8988T (cell line): ENCODE measurements around the gene MSI2.
"Not testable (repeated sequence)": the region's sequence is repeated elsewhere in the genome, so short reads cannot be mapped to it uniquely, and the experiment has no call there.

ENCODE experiments used
- DNase-seq: peaks from one replicate; pipeline ENCODE4 v3.0.0; 2011

Gene MSI2

DNA sequence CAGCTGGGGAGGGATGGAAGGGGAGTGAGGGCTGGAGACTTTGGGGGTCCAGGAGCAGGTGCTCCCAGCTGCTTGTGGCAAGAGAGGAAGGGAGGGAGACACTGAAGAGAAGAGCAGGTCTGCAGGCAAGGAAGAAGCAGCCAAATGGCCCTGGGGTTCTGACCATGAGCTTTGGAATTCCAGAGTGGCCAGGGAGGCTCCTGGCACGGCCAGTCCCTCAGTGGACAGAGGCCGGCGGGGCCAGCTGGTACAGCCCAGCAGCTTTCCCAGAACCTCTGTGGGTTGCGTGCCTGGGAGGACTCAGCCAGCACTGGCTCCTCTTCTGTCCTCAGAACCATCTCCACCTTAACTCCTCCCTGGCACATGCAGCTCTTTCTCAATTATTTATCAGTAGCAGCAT, 233.0 kb downstream of the MSI2 start:
- DNase-seq: no peak

DNA sequence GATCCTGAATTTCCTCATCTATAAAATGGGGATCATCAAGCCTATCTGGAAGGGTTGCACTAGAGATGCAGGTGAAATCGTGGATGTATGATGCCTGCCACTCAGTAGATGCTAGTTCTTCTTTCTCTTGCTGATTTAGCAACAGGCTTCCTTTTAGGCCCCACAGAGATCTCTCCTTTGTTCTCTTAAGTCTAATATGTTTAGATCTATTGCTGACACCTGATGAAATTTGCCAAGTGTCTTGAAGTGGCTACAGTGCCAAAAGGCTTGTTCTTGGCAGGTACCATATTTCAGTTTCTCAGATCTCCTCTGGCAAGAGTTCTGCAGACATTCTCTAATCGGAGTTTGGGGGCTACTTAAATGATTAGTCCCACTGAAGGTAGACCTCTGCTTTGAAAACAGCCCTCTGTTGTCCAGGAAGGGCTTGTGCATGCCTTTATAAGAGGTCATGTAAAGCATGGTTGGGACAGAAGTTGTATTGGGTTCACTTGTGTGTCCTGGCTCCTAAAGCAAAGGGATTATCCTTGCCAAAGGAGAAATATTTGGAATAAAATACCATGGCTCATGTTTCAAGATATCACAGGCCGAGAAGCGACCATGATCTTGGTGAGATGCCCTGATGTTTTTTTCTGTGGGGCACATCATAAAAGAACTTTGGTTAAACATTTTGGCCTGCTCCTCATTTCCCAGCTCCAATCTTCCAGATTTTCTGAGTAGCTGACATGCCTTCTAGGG, 234.0 kb downstream of the MSI2 start:
- DNase-seq: no peak

DNA sequence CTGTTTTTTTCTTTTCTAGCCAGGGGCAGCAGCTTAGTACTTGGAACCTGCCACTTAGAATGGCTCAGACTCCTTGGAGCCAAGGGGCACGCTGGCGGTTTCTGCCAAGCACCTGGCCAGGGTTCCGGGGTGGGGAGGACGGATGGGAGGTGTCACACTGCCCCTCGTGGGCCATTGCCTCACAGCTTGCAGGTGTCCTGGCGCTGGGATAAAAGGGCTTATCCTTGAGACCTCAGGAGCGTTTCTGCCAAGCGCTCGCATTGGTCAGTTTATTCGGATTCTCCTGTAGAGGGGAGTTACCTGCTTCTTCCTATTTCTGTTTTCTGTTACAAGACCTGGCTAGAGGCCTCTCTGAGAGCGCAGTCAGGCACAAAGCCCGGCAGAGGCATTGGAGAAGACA, 234.6 kb downstream of the MSI2 start:
- no peak for DNase-seq

DNA sequence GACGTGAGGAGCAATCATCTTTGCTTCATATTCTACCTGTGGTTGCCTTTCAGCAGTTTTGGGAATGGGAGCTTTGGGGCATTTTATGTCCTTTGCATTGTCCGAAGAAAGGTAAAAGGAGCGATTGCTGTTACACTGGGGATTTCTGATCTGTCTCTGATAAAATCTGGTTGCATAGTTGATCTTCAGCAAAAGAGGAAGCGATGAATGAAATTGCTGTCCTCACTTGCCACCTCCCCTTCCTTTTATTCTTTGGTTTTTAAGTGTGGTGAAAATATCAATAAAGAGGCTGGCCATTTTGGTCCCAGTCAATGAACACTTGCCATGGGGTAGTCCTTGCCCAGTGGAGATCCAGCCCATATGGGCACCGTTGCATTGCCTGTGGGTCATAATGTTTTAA, 236.8 kb downstream of the MSI2 start:
- no peak for DNase-seq

DNA sequence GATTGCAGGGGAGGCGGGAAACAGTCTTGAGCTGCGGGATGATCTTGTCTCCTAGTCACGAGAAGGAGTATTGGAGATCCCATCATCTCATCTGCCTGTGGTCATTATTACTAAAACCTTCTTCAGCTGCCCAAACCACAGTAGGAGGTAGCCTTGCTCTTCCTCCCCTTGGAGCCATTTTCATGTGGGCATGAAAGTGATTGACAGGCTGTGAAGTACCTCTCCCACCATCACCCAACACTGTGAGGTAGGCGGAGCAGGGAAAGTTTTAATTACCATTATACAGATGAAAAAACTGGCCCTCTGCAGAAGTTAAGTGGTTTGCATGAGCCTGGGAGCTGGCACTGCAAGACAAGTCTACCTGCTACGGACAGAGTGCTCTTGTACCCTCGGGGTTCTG, 237.3 kb downstream of the MSI2 start:
- DNase-seq: no peak

DNA sequence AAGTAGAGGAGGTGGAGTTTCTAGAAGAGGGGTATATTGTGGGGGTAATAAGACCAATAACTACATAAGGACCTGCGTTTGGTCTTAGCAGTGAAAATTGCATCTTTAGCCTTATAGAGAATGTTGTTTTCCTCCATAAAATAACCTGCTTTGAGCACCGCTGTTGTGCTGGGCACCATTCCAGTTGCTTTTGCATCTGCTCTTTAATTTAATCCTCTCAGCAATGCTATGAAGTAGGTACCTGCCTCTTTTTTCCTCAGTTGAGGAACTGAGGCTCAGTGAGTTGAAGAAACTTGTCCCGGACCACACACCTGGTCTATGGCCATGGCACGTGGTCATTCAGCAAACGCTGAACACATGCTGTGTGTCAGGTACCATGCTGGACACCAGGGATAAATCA, 238.1 kb downstream of the MSI2 start:
- no peak for DNase-seq

DNA sequence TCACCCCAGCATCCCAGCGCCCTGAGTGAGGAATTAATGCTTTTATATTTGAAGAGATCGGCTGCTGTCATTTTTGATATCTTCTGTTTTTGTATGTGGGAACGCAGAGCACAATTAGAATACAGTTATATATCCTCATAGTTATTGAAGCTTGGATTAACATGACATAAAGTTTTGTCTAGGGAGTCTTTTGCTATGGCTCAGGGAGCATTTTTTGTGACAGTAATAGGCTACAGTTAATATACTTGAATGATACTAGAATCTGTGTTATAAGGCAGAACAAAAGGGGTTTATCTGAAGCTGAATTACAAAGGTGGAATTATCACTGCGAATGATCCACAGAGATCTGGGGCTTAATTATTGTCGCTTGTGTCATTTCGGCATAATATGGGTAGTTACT, 239.4 kb downstream of the MSI2 start:
- DNase-seq: no peak

DNA sequence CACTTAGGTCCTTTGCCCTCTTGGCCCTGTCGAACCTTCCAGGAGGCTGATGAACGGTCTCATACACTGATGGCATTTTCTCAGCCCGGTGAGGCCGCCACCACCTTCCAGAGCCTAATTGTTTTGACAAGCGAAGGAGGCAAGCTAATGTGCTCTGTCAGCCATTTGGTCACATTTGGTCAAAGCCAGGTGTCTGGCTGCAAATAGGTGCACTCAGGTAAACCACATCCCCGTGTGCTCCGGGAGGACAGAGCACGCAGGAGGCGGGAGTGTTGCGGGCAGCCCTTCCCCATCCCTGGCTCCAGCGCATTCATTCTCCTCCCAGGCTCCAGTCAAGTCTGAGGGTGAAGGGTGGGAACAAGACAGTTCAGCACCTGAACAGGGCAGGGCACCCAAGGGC, 240.1 kb downstream of the MSI2 start:
- no peak for DNase-seq

DNA sequence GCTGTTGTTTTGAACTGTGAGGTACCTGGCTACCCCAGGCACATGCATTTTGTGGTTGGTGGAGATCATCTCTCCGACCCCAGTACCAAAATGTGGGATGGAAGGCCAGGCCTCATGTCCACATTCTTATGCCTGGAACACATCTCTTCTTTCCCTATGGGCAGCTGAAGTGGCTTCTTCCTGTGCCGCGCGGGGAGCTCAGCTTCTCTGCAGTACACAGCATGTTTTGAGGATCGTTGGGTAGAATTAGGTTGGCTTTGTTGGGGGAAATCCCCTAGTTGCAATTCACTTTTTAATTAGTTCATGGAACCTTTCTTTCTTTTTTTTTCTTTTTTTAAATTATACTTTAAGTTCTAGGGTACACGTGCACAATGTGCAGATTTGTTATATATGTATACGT, 242.1 kb downstream of the MSI2 start:
- no peak for DNase-seq

DNA sequence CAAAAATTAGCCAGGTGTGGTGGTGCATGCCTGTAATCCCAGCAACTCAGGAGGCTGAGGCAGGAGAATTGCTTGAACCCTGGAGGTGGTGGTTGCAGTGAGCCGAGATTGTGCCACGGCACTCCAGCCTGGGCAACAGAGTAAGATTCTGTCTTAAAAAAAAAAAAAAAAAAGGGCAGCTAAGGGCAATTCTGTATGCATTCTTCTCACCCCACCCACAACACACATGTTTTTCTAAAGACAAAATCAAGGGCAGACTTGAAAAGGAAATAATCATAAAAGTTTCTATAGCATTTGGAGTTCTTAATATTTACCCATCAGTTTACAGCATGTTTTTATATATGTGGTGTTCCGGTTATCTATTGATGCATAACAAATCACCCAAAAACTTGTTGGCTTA, 242.9 kb downstream of the MSI2 start:
- not testable (repeated sequence) for DNase-seq

DNA sequence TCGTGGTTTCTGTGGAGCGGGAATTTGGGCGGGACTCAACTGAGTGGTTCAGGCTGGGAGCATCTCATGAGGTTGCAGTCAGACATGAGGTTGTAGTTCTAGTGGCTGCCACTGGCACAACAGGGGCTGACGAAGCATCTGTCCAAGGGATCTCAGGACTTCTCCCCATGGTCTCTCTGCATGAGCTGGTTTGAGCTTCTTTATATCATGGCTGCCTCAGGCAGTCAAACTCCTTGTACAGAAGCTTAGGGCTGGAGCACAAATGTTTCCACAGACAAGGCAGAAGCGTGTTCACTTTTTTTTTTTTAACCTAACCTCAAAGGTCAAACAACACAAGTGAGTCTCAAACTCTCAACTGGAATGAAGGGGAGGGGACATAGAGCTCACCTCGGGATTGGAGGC, 243.3 kb downstream of the MSI2 start:
- no peak for DNase-seq

DNA sequence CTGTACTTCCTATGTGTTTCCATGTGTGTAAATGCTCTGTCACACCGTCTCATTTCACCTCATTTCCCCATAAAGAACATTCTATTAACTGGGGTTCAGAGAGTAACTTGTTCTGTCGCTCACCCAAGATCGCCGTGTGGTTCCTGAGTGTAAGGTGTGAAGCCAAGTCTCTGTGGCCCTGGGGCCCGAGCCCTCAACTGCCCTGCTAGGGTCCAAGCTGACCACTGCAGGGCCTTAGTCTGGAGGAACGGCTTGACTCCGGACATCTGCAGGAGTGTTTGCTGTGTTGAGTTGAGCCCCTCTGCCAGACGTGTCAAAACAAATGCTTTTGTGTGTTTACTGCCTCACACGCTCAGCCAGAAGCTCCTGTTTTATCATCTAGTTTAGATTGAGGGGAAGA, 244.7 kb downstream of the MSI2 start:
- DNase-seq: no peak

DNA sequence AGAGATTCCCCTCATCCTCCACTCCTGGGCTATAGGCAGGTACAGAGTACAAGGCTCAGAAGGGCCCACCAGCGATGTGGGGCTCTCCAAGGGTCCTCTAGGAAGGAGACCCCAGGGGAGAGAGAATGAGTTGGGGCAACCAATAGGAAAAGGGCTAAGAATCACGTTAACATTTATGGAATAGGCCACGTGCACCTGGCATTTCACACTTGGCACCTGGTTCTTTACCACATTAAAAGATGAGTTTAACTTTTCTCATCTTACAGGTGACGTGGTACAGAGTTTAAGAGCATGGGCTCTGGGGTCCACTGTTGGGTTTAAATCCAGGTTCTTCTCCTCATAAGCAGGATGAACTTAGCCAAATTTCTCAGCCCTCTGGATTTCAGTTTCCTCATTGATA, 245.7 kb downstream of the MSI2 start:
- DNase-seq: no peak

DNA sequence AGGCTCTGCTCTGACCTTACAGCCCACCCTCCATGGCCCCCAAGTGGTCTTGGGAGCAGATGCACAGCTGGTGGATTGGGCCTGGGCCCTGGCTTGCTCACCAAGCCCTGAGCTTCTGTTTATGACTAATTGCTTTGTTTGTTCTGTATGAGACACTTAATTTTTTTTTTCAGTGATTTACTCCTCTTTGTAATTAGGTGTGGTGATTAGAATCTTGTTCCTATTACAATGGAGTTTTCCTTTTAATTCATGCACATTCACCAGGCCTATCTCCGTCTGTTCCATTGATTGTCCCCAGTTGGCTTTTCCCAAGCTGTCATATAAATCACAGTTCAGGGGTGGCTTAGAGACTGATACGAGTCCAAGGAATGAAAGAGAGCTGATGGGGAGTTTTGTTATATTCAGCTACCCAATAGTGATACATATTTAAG, 246.5 kb downstream of the MSI2 start:
- DNase-seq: no peak

DNA sequence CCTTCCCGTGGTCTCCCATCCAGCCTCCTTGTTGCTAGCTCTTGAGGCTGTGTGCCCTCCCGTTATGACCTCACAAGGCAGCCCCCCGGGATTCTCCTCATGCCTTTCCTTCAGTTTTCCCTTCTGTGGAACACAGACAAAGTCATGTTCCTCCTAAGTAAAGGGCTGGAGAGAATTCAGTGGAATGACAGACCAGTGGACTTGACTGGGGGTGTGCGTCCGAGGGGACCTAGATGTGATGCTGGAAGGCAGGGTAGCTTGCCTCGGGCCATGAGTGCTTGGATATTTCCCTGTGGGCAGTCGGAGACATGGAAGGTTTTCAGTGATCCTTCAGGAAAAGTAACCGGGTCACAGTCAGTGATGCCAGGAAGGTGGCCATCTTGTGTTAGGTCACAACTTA, 247.9 kb downstream of the MSI2 start:
- no peak for DNase-seq

DNA sequence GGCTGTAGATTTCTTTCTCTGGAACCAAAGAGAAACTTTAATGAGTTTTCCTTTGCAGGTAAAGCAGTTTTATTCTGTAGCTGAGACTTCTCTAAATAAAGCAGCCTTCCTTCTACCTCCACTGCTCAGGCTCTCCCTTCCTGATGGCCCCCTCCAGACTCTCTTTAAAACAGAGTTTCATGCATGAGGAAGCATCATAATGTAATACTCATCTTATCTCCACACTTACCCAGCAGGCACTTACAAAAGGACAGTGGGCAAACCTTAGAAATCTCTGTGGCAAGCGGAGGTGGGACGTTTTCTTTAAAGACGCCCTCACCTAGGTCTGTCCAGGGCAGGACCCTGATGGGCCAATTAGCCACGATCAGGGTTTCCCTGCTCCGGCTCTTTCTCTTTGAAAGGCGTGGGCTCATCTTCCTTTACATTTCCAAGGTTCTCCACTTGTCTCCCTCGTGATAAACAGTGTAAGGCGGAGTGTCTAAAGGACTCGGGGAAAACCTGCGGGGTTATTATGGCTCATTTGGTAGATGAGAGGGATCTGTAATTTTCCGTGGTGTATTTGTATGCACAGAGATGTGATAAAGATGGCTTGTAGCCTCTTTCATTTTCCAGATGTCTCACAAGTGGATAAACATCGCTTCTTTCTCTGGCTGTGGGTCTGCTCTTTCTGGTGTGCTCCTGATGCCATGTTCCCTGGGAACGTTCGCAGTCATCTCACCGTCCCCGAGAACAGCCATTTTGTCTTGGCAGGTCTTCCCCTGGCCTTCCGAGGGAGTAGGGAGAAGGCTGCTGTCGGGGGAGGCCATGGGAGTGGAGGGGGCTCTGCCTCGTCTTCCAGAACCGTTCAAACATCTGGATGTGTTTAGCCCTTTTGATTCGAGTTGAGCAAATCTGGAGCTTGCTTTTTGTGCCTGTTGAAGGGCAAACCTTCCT, 249.8 kb downstream of the MSI2 start:
- DNase-seq: no peak

DNA sequence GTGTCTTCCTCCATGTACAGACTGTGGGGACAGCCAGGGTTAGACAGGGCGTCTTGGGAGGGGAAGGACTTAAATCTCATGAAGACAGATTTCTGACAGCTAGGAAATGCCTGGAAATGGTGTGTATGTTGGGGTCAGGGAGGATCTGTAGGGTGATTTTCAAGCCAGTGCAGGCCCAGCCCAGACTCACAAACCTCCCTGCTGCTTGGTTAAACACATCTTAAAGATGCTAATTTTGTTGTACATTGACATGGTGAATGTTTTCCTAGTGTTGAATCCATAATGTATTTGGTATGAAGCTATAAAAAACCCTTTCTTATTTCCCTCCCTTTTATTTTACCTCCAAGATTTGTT, 250.4 kb downstream of the MSI2 start:
- no peak for DNase-seq

DNA sequence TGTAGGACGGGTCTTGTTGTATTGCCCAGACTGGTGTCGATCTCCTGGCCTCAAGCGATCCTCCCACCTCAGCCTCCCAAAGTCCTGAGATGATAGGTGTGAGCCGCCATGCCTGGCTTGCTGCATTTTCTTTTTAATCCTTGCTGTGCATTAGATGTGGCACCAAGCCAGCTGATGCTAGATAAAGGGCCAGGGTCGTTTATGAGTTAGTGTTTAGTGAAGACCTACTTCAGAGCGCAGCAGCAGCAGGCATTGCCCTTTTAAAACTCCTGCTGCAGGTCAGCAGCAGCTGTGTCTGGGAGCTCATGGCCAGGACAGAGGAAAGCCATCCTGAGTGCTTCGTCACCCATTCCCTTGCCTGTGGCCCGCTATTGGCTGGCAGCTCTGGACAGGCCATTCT, 251.5 kb downstream of the MSI2 start:
- no peak for DNase-seq

DNA sequence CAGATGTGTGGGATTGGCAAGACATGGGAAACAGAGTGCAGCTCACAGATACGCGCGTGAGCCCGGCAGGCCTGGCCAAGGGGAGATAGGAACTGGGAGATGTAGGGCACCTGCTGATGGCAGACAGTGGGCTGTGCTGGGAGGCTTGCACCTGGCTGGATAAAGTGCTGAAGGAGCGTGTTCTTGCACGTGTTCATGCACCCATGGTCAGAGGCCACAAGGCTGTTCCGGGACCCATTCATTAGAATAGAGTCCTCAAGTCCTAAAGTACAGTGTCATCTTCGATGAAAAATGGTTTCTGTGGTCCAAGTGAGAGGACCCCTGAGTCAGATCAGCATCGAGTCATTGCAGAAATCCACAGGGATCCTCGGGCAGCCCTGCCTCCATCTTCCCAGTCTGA, 252.3 kb downstream of the MSI2 start:
- DNase-seq: no peak

DNA sequence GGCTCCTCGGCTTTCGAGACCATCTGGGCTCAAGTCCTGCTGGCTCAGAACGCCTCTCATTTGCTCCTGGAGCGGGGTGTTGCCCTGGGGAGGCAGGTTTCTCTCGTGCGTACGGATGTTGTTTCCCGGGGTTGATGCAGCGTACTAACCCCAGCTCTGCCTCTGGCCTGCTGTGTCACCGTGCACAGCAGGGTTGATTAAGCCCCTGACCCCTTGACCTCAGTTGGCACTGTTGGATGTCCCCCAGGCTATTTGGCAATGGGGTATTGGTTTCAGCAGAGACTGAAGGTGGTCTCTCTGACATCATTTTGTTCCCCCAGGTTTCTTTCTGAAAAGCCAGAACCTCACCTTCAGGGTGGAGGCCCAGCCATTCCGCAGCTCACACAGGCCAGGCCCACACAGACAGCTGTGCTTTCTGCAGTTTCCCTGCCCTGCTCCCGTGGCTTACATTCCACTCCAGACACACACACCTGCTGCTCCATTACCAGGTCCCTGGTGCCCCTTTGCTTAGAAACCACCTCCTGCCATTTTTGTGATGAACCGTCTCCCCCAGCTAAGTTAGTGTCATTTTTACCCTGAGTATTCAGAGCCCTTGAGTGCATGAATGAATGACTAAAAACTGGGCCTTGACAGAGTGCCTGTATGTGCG, 255.3 kb downstream of the MSI2 start:
- DNase-seq: no peak

DNA sequence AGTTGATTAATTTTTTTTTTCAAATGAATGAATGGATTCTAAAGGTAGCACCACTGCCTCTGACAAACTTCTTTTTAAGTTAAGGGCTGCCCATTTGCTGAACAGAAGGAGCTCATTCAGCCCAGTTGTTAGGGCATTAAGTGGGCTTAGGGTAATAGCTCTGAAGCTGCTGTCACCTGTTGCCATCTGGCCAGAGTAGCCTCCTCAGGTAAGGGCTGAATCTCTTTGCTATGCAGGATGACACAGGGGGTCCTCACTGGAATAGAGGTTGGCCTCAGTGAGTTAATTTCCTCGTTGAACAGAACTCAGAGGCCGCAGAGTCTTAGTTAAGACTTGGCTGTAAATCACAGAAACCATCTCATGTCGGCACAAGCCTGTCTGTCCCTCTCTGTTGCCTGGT, 255.9 kb downstream of the MSI2 start:
- no peak for DNase-seq

DNA sequence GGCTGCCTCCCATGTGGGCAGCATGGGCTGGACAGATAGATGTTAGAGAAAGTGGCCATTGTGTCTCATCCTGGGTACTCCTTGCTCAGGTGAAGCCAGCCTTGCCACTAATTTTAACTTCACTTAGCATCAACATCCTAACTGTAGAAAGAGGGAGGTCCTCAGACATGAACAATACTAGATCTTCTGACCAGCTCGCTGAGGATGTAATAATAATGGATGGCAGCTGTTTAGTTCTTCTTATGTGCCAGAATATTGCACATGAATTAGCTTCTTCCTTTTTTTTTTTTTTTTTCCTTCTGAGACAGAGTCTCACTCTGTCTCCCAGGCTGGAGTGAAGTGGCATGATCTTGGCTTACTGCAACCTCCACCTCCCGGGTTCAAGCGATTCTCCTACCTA, 256.4 kb downstream of the MSI2 start:
- no peak for DNase-seq

DNA sequence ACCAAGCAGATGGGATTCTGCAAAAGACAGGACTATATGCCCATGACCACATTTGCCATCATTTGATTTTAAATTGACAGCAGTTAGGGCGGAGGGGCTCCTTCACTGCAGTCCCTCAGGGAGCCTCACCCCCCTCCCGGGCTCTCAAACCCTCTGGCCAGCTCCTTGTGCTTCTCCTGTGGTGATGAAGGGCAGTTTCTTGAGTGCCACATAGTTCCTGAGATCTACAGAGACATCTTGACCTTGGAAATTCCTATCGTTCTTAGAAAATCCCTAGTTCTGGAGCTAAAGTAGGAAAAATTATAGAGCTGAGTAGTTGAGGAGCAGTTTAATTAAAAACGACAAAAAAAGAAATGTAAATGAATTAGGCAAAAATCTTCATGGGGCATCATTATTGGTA, 257.2 kb downstream of the MSI2 start:
- DNase-seq: no peak

DNA sequence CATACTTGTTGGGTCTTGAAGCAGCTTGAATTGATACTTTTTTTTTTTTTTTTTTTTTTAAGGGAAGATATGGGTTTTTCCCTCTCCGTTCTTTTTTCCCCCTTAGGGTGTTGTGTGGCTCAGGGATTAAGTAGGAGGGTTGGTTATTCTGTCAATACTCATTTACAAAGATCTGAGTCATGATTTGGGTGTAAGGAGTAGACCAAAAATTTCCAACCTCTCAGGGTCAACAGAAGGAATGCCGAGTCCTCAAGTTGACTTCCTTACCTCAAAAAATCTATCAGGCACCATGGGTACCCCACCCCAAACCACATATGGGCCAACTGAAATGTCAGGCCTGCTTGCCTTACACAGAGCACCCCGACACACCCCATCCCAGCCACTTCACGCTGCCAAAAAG, 258.3 kb downstream of the MSI2 start:
- DNase-seq: no peak
